ENCODE data around the gene ACTN4. TPM values are rescaled to one million over a fixed set of nuclear protein-coding genes. Genes with fewer than 3 reads are reported as not detected.
A peak's percentile ranks its signal among the peaks of the same experiment; 100 is the strongest.

The ACTN4 gene
- total RNA-seq, 1 experiment from 2014 or later = 1,233 TPM

DNA sequence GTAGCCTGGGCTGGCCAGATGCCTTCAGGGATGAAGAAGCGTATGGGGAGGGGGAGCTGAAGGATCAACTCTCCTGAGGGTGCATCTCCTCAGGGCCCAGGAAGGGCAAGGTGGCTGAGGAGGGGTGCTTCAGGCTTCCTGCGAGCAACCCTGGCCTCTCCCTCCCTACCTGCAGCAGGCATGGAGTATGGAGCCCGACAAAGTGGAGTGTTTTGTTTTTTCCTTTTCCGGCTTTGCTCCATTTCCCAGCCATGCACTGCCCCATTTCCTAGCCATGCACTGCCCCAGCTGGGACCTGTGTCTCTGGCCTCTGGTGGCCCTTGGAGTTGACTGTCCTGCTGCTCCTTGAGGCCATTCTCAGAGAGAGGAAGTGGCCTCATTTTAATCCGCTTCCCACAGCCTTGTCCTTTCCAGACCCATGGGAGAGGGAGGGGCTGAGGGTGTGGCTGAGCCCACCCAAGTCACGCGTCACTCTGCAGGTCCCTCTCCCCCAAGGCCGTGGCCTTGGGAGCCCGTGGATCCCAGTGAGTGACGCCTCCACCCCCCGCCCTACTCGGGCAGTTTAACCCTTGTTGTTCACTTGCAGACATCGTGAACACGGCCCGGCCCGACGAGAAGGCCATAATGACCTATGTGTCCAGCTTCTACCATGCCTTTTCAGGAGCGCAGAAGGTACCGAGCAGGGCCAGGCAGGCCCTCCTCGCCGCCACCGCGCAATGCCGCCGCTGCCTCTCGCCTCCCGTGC lies 62.4 kb downstream of the ACTN4 start:
- no peak for DNase-seq
- Histone ChIP-seq H3K9me3 (ENCODE audit: insufficient read depth, low read depth) (no peaks in the 10 kb centered on the region), H3K4me1 (replicated peaks; ENCODE audit: insufficient read depth) (peaks cover 26% of the 10 kb centered on the region), H2AFZ (no peak overlapping the region), H3K27ac (no peak overlapping the region), H3K79me2 (ENCODE audit: low read depth) (peaks cover 51% of the 10 kb centered on the region), H3K27me3 (ENCODE audit: insufficient read depth, low read depth) (no peaks in the 10 kb centered on the region), H3K4me3 (no peak overlapping the region), H3K36me3 (ENCODE audit: low read depth) (peaks cover 57% of the 10 kb centered on the region), H4K20me1 (ENCODE audit: insufficient read depth) (peaks cover 15% of the 10 kb centered on the region; the same call in 1 of the 2 replicates), H3F3A (ENCODE audit: insufficient read depth, low read depth) (peaks cover 87% of the 10 kb centered on the region), H3K9me2 (ENCODE audit: insufficient read depth) (no peaks in the 10 kb centered on the region), H3K4me2 (no peak overlapping the region)
- CTCF ChIA-PET = no interaction called here
- POLR2A ChIA-PET (ENCODE audit: unreplicated experiment) = interaction anchor here (0.5 kb wide), 1 partner anchor 75 kb away, joined by 11 read pairs; no protein-coding TSS in a partner anchor
- BruUV-seq (replicated peaks) = no TSS peak
- intact Hi-C loops (cut with micrococcal nuclease; ENCODE audit: unreplicated experiment) = no loop called here
- TF ChIP-seq, protein P1, sequence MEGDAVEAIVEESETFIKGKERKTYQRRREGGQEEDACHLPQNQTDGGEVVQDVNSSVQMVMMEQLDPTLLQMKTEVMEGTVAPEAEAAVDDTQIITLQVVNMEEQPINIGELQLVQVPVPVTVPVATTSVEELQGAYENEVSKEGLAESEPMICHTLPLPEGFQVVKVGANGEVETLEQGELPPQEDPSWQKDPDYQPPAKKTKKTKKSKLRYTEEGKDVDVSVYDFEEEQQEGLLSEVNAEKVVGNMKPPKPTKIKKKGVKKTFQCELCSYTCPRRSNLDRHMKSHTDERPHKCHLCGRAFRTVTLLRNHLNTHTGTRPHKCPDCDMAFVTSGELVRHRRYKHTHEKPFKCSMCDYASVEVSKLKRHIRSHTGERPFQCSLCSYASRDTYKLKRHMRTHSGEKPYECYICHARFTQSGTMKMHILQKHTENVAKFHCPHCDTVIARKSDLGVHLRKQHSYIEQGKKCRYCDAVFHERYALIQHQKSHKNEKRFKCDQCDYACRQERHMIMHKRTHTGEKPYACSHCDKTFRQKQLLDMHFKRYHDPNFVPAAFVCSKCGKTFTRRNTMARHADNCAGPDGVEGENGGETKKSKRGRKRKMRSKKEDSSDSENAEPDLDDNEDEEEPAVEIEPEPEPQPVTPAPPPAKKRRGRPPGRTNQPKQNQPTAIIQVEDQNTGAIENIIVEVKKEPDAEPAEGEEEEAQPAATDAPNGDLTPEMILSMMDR (conservative IDR thresholded peaks at IDR 0.05) = no peak
- TF ChIP-seq EZH2 (IDR thresholded peaks at IDR 0.05; ENCODE audit: low read depth) = no peak

DNA sequence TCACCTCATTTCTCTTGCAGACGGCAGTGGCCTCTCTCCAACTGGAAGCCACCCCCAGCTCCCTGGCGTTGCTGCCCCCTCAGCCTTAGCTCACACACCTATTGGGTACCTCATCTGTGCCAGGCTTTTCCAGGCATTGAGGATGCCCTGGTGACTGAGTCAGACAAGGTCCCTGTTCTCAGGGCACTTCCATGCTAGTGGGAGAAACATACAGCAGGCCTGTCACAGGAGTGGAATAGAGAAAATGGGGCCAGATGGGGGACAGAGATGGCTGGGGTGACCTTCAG lies 62.9 kb downstream of the ACTN4 start:
- Histone ChIP-seq H3K9me3 (ENCODE audit: insufficient read depth, low read depth) (no peaks in the 10 kb centered on the region), H4K20me1 (ENCODE audit: insufficient read depth) (peaks cover 15% of the 10 kb centered on the region; the same call in 1 of the 2 replicates), H3F3A (ENCODE audit: insufficient read depth, low read depth) (peaks cover 87% of the 10 kb centered on the region), H3K4me1 (replicated peaks; ENCODE audit: insufficient read depth) (peaks cover 26% of the 10 kb centered on the region), H3K4me2 (no peak overlapping the region), H3K4me3 (no peak overlapping the region), H3K36me3 (ENCODE audit: low read depth) (peaks cover 59% of the 10 kb centered on the region), H3K27me3 (ENCODE audit: insufficient read depth, low read depth) (no peaks in the 10 kb centered on the region), H3K27ac (0 out of 2 replicates have a peak overlapping the region, but pooled peaks have one; percentile 3), H2AFZ (no peak overlapping the region), H3K9me2 (ENCODE audit: insufficient read depth) (no peaks in the 10 kb centered on the region), H3K79me2 (ENCODE audit: low read depth) (peaks cover 48% of the 10 kb centered on the region)
- DNase-seq = no peak
- ChIA-PET CTCF (no interaction called here), POLR2A (ENCODE audit: unreplicated experiment) (interaction anchor here (0.5 kb wide), 1 partner anchor 76 kb away, joined by 11 read pairs; no protein-coding TSS in a partner anchor)
- TF ChIP-seq EZH2 (IDR thresholded peaks at IDR 0.05; ENCODE audit: low read depth) = no peak
- TF ChIP-seq, protein P1 (conservative IDR thresholded peaks at IDR 0.05) = no peak
- intact Hi-C loops (cut with micrococcal nuclease; ENCODE audit: unreplicated experiment) = no loop called here
- no TSS peak for BruUV-seq (replicated peaks)

DNA sequence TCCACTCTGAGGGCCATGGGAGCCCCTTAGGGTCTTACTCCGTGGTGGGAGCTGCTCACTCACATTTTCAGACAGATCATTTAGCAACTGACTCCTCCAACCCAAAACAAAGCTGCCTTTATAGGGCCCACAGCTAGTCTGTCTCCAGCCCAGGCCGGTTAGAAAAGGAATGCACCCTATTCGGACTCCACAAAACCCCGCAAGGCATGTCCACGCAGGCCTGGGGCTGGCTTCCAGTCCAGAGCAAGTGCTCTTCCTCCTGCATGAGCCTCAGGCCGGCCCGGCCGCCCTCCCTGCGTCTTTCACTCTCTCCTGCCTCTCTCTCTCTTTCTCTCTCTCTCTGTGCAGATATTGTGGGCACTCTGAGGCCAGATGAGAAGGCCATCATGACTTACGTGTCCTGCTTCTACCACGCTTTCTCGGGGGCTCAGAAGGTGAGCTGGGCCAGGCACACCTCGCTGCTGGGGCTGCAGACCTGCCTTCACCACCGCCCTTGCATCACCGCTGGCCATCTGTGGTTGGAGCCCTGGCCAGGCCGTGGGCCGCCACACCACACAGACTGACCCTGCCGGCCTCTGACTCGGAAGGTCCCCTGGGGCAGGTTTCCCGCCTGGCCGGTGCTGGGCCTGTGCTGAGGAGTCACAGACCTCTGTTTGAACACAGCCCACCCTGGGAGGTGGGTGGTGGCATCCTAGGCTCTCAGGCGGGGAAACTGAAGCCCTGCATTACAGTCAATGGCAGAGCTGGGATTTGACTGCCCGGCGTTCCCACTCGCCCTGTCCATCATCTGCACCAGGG lies 63.7 kb downstream of the ACTN4 start:
- H3K27ac ChIP-seq = 0 out of 2 replicates have a peak overlapping the region, but pooled peaks have one; percentile 3
- peaks cover 51% of the 10 kb centered on the region for H3K79me2 ChIP-seq (ENCODE audit: low read depth)
- no peaks in the 10 kb centered on the region for H3K9me3 ChIP-seq (ENCODE audit: insufficient read depth, low read depth)
- no peaks in the 10 kb centered on the region for H3K27me3 ChIP-seq (ENCODE audit: insufficient read depth, low read depth)
- peaks cover 60% of the 10 kb centered on the region for H3K36me3 ChIP-seq (ENCODE audit: low read depth)
- intact Hi-C loops (cut with micrococcal nuclease; ENCODE audit: unreplicated experiment) = no loop called here
- no peaks in the 10 kb centered on the region for H3K9me2 ChIP-seq (ENCODE audit: insufficient read depth)
- peaks cover 87% of the 10 kb centered on the region for H3F3A ChIP-seq (ENCODE audit: insufficient read depth, low read depth)
- CTCF ChIA-PET = no interaction called here
- DNase-seq = no peak
- POLR2A ChIA-PET (ENCODE audit: unreplicated experiment) = no interaction called here
- H3K4me2 ChIP-seq = no peak overlapping the region
- H4K20me1 ChIP-seq (ENCODE audit: insufficient read depth) = peaks cover 15% of the 10 kb centered on the region; the same call in 1 of the 2 replicates
- peaks cover 22% of the 10 kb centered on the region for H3K4me1 ChIP-seq (replicated peaks; ENCODE audit: insufficient read depth)
- H3K4me3 ChIP-seq = no peak overlapping the region
- H2AFZ ChIP-seq = no peak overlapping the region
- no TSS peak for BruUV-seq (replicated peaks)
- TF ChIP-seq, protein P1 (conservative IDR thresholded peaks at IDR 0.05) = no peak
- no peak for TF ChIP-seq EZH2 (IDR thresholded peaks at IDR 0.05; ENCODE audit: low read depth)

Data from PC-9 (cell line).